HG03439 (cell line): ENCODE data around the gene TBATA.

Experiments used
- ATAC-seq: cut with Tn5 transposase; IDR thresholded peaks from one replicate; pipeline ENCODE4 v1.9.1; 2021; ENCODE audit warnings: mild to moderate bottlenecking, moderate library complexity; ENCODE audit not compliant: unreplicated experiment

TBATA gene

DNA sequence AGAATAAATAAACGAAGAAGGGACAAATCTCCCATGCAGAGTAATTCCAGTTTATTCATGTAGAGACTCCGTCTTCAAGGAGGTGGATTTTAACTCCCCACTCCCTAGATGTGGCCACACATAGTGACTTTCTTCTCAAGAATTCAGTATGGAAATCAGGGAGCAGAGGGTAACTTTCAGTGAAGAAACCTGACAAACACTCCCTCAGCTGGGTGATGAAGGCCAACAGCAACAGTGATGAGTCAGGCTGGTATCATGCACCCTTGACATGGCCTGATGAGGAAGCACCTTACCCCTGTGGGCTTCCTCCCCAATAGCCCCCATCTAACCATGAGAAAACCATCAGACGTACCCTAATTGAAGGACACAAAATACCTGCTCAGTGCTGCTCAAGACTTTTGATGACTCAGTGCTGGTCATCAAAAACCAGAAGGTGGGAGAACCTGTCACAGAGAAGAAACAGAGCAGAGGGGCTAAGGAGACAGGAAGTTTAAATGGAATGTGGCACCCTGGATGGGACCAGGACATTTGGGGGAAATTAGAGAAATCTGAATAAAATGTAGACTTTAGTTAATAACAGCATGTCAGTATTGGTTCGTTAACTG lies 62.3 kb downstream of the TBATA start:
- ATAC-seq, result no peak
